Astrocyte of the spinal cord (primary cell): ENCODE data around the gene PDAP1.
"Not testable (repeated sequence)": the region's sequence is repeated elsewhere in the genome, so short reads cannot be mapped to it uniquely, and the experiment has no call there.

Source experiments
- DNase-seq: peaks from one replicate; pipeline ENCODE4 v3.0.0; 2011; ENCODE audit warnings: low read depth, low spot score
- H3K4me3 ChIP-seq: 2 replicates; pipeline ENCODE4 v1.5.1; 2011; ENCODE audit warnings: low read depth, mild to moderate bottlenecking, low read length, moderate library complexity
- CTCF ChIP-seq: IDR thresholded peaks from 2 replicates; pipeline ENCODE4 v1.5.1; 2012; ENCODE audit warnings: low read depth, mild to moderate bottlenecking, low read length, inconsistent platforms
- in situ Hi-C: cut with HindIII; loops from 2 replicates; pipeline ENCODE4 v1.10.0; 2017; ENCODE audit warnings: low sequenced_read_pairs

The PDAP1 gene

GRCh38 chr7:99366646-99367045 is 41.8 kb downstream of the PDAP1 start:
- DNase-seq, result no peak
- in situ Hi-C loops, result no loop called here
- TF ChIP-seq CTCF, result no peak
- no peak overlapping the region for H3K4me3 ChIP-seq

GRCh38 chr7:99365318-99366141 is 42.9 kb downstream of the PDAP1 start:
- no peak for DNase-seq
- TF ChIP-seq CTCF, result peak; percentile 74
- in situ Hi-C loops, result no loop called here
- H3K4me3 ChIP-seq, result no peak overlapping the region

- H3K4me3 ChIP-seq, result no peak overlapping the region
- in situ Hi-C loops, result no loop called here
- TF ChIP-seq CTCF, result no peak
- no peak for DNase-seq
These were observed 45.1 kb downstream of the PDAP1 start for GRCh38 chr7:99363286-99363685.

- TF ChIP-seq CTCF, result no peak
- in situ Hi-C loops, result no loop called here
- peak; percentile 60 for DNase-seq
These were observed 45.6 kb downstream of the PDAP1 start for GRCh38 chr7:99362801-99363200.

GRCh38 chr7:99359465-99360154 is 48.8 kb downstream of the PDAP1 start:
- no peak for DNase-seq
- TF ChIP-seq CTCF, result no peak
- in situ Hi-C loops, result no loop called here
- no peak overlapping the region for H3K4me3 ChIP-seq

More at GRCh38 chr7:99362801-99363200, 45.6 kb downstream of the PDAP1 start:
- no peak overlapping the region for H3K4me3 ChIP-seq

GRCh38 chr7:99358521-99358920 is 49.9 kb downstream of the PDAP1 start:
- in situ Hi-C loops, H3K4me3 ChIP-seq: not testable (repeated sequence)

More at GRCh38 chr7:99358521-99358920, 49.9 kb downstream of the PDAP1 start:
- not testable (repeated sequence) for DNase-seq
